Heart right ventricle (tissue), 16 donors: ENCODE measurements around the gene CD200. TPM values are rescaled to one million over a fixed set of nuclear protein-coding genes. Genes with fewer than 3 reads are reported as not detected.

ENCODE experiments used
- ATAC-seq, 8 donors: fragments of 200-7000 bp; cut with Tn5 transposase; one replicate each; pipeline ENCODE4 v1.9.1; 2020; ENCODE audit warnings: mild to moderate bottlenecking in 8 of 8, moderate library complexity in 8 of 8, moderate number of reproducible peaks in 1 of 8
- DNase-seq, 2 donors: peaks; one replicate each; pipeline ENCODE4 v3.0.0-alpha.2; 2020
- H3K27ac ChIP-seq, 10 donors: fragments of 200-600 bp; sonication (generic) in 2 of 10; one replicate each; pipeline versions ENCODE4 v1.5.0 to v1.8.0; 2020 to 2022; ENCODE audit warnings: mild to moderate bottlenecking in 3 of 10
- H3K27me3 ChIP-seq, 7 donors: fragments of 200-600 bp; one replicate each; pipeline ENCODE4 v1.8.0; 2021 to 2022; ENCODE audit warnings: mild to moderate bottlenecking in 2 of 7
- H3K36me3 ChIP-seq, 9 donors: fragments of 200-600 bp; sonication (generic) in 1 of 9; one replicate each; pipeline versions ENCODE4 v1.5.0 to v1.8.0; 2020 to 2022; ENCODE audit warnings: mild to moderate bottlenecking in 2 of 9
- H3K4me1 ChIP-seq, 9 donors: fragments of 200-600 bp; sonication (generic) in 1 of 9; one replicate each; pipeline versions ENCODE4 v1.5.0 to v1.8.0; 2020 to 2022; ENCODE audit warnings: mild to moderate bottlenecking in 4 of 9
- H3K4me3 ChIP-seq, 10 donors: fragments of 200-600 bp; sonication (generic) in 2 of 10; one replicate each; pipeline versions ENCODE4 v1.5.0 to v1.8.0; 2020 to 2022; ENCODE audit warnings: mild to moderate bottlenecking in 7 of 10, moderate library complexity in 2 of 10
- H3K9me3 ChIP-seq, 11 donors: fragments of 200-600 bp in 10 of 11; sonication (generic) in 2 of 11; one replicate each; pipeline versions ENCODE4 v1.5.0 to v1.8.0; 2013 to 2022; ENCODE audit warnings: mild to moderate bottlenecking in 2 of 11, control low read depth in 1 of 11, moderate library complexity in 1 of 11
- CTCF ChIP-seq, 9 donors: fragments of 200-600 bp; sonication (generic) in 2 of 9; IDR thresholded peaks; one replicate each; pipeline versions ENCODE4 v1.5.0 to v1.8.0; 2021 to 2022; ENCODE audit warnings: antibody characterized with exemption in 9 of 9, mild to moderate bottlenecking in 5 of 9, moderate library complexity in 1 of 9
- WGBS, 2 donors: extraction: QIAGEN DNeasy Blood & Tissue Kit; methylation state at CpG; one replicate each; pipeline ENCODE4 v1.1.7; 2013; ENCODE audit warnings: inconsistent platforms in 1 of 2; 5-methylcytosine and 5-hydroxymethylcytosine counted together
- intact Hi-C, 10 donors: fragments of 100-400 bp; cut with DNase I; formaldehyde crosslinking; loops; one replicate each; pipeline versions ENCODE4 v1.11.1 to v1.14.2; 2022
- polyA plus RNA-seq, 2 donors: library from polyadenylated mRNA; stranded (reverse); fragments of 200-250 nt; gene quantifications; one replicate each; pipeline ENCODE4 v1.2.3, GENCODE V29; 2013
- total RNA-seq, 10 donors: library from RNA; stranded (reverse); fragmentation: NEBNext Ultra II Directional in 3 of 10; extraction: Animal tissue kit (Norgen Biotek cat#: 25700) in 3 of 10; gene quantifications; one replicate each; pipeline versions ENCODE4 v1.2.1 to v1.2.4, GENCODE V29; 2021 to 2023
- donor health status: Arrhythmogenic right ventricular cardiomyopathy.
- donor health status: ischemic (EF 13 %, LVEDD 7.1; RV severe dilation, severe dysfunction).
- donor health status: healthy with polysubstance abuse.
- donor health status: DM: no; HTN: yes; CAD: no.
- donor health status: DM: no; HTN: no; CAD: no.
- donor health status: ischemic (EF 25% LVEDD 6.9; RV normal size, moderate dysfunction).
- donor health status: ischemic (EF 25% LVEDD 5.7; RV mildly dilated, moderate dysfunction).
- donor health status: healthy.
- donor health status: DM: yes; HTN: yes; CAD: no.
- donor health status: Ischemic cardiomyopathy.
- donor health status: ischemic (EF 35%, LVEDD 5.7; RV mildly dilated, moderate dysfunction).
- donor health status: nonischemic (EF 11% LVEDD 7.7; RV severe dilation, severe dysfunction).
- donor health status: DM: yes; HTN: yes; CAD: no.
- donor health status: PGD.
- donor health status: ischemic (EF 29% LVEDD 5.4; RV normal size, mild dysfunction).
- donor health status: nonischemic (EF 23%, LVEDD 6.1; RV moderate dilation, normal function).

The CD200 gene
- total and polyA plus RNA-seq, 12 donors, result 0.44 to 3.3 (median 1.2) TPM

- intact Hi-C loops, result loop anchor here in 3 of 10 donors (10.0 kb wide), 2 partner anchors 184 to 216 kb away; no protein-coding TSS in a partner anchor
- no peak for TF ChIP-seq CTCF (IDR thresholded peaks at IDR 0.05)
- no peaks in the 10 kb centered on the region for H3K9me3 ChIP-seq
- no peak overlapping the region for H3K4me3 ChIP-seq
- ATAC-seq, result no peak
- DNase-seq, result no peak
- no peaks in the 10 kb centered on the region for H3K27me3 ChIP-seq
- no peak overlapping the region for H3K27ac ChIP-seq
- H3K36me3 ChIP-seq, result no peaks in the 10 kb centered on the region
- peaks cover 0 to 32% (median 12%) of the 10 kb centered on the region in 9 donors for H3K4me1 ChIP-seq
Observed at GRCh38 chr3:112298781-112299180, 34.2 kb upstream of the CD200 start.

- Histone ChIP-seq H3K4me1 (peaks cover 0 to 32% (median 22%) of the 10 kb centered on the region in 9 donors), H3K9me3 (no peaks in the 10 kb centered on the region), H3K4me3 (peak overlapping the region in 6 of 10 donors; percentile 45 to 59 (median 54)), H3K27ac (no peak overlapping the region), H3K36me3 (no peaks in the 10 kb centered on the region), H3K27me3 (no peaks in the 10 kb centered on the region)
- intact Hi-C loops, result loop anchor here in 2 of 10 donors (10.0 kb wide), 2 partner anchors 187 to 683 kb away; no protein-coding TSS in a partner anchor
- TF ChIP-seq CTCF (IDR thresholded peaks at IDR 0.05), result no peak
- WGBS, 2 donors, result 77% methylated on average over 11 of the region's 11 CpGs
- no peak for DNase-seq
- ATAC-seq, result no peak
Observed at GRCh38 chr3:112302150-112302830, 30.7 kb upstream of the CD200 start.

GRCh38 chr3:112302881-112303763, 29.8 kb upstream of the CD200 start:
- H3K36me3 ChIP-seq, result no peaks in the 10 kb centered on the region
- peak in 4 of 8 donors; percentile 23 to 38 (median 27) for ATAC-seq
- no peak for DNase-seq
- no peaks in the 10 kb centered on the region for H3K9me3 ChIP-seq
- TF ChIP-seq CTCF (IDR thresholded peaks at IDR 0.05), result no peak
- 30 to 34% methylated on average over 12 of the region's 12 CpGs for WGBS, 2 donors
- peak overlapping the region in 4 of 10 donors; percentile 17 to 63 (median 29) for H3K27ac ChIP-seq
- peaks cover 0 to 29% (median 19%) of the 10 kb centered on the region in 9 donors for H3K4me1 ChIP-seq
- intact Hi-C loops, result loop anchor here in 2 of 10 donors (10.0 kb wide), 2 partner anchors 188 to 682 kb away; no protein-coding TSS in a partner anchor
- H3K4me3 ChIP-seq, result peak overlapping the region; percentile 16 to 59 (median 50)
- no peaks in the 10 kb centered on the region for H3K27me3 ChIP-seq

GRCh38 chr3:112303764-112304325, 29.1 kb upstream of the CD200 start:
- no peaks in the 10 kb centered on the region for H3K27me3 ChIP-seq
- peak overlapping the region; percentile 16 to 59 (median 50) for H3K4me3 ChIP-seq
- no peak for TF ChIP-seq CTCF (IDR thresholded peaks at IDR 0.05)
- H3K27ac ChIP-seq, result peak overlapping the region in 4 of 10 donors; percentile 17 to 63 (median 40)
- no peak for DNase-seq
- no peaks in the 10 kb centered on the region for H3K36me3 ChIP-seq
- H3K4me1 ChIP-seq, result peaks cover 0 to 34% (median 19%) of the 10 kb centered on the region in 9 donors
- WGBS, 2 donors, result 3 to 10% methylated on average over 11 of the region's 11 CpGs
- intact Hi-C loops, result loop anchor here in 2 of 10 donors (10.0 kb wide), 2 partner anchors 189 to 681 kb away; no protein-coding TSS in a partner anchor
- H3K9me3 ChIP-seq, result no peaks in the 10 kb centered on the region
- ATAC-seq, result peak in 7 of 8 donors; percentile 48 to 70 (median 63)
